Stimulated activated CD4-positive, alpha-beta T cell treated with anti-CD3 and anti-CD28 coated beads, Interleukin-1b, Interleukin-23, amount 100 ng/mL, for 1 hour (primary cell): ENCODE data around the gene PRELID2.
"Not testable (repeated sequence)": the region's sequence is repeated elsewhere in the genome, so short reads cannot be mapped to it uniquely, and the experiment has no call there.

Source experiments
- DNase-seq, 2 donors: peaks; one replicate each; pipeline ENCODE4 v3.0.0-alpha.2; 2020; ENCODE audit warnings: low read depth in 2 of 2

The PRELID2 gene

GRCh38 chr5:145840458-145841132 lies 5.5 kb upstream of the PRELID2 start:
- no peak for DNase-seq

- no peak for DNase-seq
Observed at GRCh38 chr5:145838276-145838675, 3.1 kb upstream of the PRELID2 start.

- not testable (repeated sequence) for DNase-seq
Observed at GRCh38 chr5:145836241-145836640, 1.1 kb upstream of the PRELID2 start.

DNA sequence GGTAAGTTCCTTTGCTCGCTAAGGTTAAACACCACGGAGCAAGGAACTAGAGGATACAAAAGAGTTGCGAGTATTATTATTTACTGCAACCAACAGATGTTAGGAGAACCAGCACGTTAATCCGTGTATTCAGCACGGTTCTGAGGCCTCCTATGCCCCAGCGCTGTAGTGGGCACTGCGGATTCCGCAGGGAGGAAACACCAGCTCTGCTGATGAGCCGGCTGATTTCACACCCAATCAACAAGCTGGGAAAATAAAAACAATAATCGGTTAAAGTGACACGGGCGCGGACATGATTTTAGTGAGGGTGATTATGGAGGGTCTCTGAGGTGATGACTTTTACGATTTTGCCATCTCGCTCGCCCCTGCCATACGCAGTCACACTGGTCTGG lies 702 bp upstream of the PRELID2 start:
- no peak for DNase-seq

DNA sequence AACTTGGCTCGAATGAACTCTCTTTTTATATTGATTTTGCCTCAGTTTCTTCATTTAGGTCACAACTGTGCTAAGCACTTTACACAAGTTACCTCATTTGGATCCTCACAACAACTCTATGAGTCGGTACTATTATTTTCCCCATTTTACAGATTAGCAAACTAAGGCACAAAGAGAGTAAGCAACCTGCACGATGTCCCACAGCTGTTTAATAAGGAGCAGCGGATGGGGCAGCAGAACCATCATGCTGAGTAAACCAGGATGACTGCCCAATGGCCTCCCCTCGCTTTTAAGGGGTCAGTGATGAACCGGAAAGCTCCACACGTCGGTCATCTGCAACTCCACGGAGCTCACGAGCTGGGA lies 607 bp downstream of the PRELID2 start:
- no peak for DNase-seq

DNA sequence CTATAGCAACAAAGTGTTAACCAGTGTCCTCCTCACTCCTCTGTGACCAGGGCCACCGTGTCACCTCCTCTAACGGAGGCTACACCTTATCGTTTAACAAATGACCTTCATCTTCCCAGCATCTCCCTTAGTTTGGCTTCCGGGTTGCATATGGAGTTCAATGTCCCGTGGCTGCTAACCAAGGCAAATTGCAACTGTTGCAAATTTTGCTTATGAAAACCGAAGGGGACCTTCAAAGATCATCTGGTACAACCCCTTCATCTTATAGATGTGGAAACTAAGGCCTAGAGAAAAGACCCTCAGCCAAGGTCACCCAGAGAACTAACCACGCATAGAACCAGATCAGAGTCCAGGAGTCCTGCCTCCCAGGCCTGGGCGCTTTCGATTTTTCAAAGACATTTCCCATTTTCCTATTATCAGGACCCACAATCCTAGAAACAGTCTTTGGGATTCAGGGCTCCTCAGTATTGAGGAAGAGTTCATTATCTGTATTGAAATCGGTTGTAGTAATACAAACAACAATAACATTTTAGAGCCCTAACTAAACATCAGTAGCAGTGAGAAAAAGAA lies 1.4 kb downstream of the PRELID2 start:
- DNase-seq = no peak

GRCh38 chr5:145830594-145830993 lies 4.5 kb downstream of the PRELID2 start:
- no peak for DNase-seq

DNA sequence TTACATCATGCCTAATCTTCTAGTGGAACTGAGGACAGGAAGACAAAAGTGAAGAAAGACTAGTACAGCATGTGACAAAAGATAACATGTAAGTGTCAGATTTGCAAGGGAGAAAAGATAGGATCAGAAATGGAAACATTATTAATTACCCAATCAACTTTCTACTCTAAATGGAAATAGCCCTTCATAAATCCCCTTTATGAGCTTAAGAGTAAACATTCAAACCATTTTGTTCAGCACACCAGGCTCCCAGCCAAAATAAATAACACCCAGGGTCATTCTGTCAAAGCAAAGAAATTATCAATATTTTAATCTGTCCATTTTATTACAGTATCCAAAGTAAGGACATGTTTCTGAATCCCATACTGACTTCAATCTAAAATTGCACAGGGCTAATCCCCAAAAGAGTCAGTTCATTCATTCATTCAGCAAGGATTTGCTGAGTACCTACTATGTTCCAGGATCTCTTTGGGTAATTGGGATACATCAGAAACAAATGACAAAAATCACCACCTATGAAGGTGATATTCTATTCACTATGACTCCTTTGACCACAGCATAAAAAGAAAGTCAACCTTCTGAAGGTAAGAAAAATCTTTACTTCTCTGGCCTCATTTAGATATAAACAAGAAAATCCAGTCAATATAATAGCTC lies 5.3 kb downstream of the PRELID2 start:
- DNase-seq = no peak

- DNase-seq = no peak
Observed at GRCh38 chr5:145826895-145827674, 8.1 kb downstream of the PRELID2 start.

DNA sequence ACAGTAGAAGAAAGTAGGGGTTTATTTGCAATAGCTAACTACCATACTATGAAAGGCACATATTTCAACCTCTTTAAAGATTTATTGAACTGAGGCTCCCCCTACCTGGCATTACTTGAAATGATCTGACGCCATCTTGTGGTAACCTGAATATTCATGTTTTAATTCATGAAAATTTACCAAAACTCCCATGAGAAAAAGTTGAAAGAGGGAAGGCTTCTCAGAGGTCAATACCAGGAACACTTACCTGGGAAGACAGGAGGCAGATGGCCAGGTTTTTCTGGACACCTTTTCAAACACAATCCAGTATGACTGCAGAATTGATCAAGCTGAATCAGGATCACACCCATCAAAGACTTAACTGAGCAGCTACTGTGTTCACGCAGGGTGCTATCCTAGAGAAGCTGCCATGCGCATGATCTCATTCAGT lies 9.4 kb downstream of the PRELID2 start:
- DNase-seq = no peak

DNA sequence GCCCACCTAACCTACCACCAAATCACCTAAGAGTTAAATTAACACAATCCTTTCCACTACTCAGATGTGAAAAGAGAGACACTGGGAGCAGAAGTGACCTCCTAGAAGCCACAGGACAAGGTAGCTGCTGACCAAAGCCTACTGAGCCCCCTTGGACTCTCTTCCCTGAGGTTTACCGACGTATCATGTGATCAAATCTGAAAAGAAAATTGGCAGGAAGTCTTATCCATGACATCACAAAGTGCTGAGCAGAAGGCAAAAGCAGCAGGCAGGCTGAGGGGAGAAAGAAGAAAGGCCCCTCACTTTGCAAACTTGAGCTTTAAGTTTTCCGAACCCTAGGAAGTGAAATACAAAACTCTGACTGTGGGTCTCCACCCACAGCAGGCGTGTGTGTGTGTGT lies 11.1 kb downstream of the PRELID2 start:
- no peak for DNase-seq

GRCh38 chr5:145818604-145819003 lies 16.5 kb downstream of the PRELID2 start:
- no peak for DNase-seq

DNA sequence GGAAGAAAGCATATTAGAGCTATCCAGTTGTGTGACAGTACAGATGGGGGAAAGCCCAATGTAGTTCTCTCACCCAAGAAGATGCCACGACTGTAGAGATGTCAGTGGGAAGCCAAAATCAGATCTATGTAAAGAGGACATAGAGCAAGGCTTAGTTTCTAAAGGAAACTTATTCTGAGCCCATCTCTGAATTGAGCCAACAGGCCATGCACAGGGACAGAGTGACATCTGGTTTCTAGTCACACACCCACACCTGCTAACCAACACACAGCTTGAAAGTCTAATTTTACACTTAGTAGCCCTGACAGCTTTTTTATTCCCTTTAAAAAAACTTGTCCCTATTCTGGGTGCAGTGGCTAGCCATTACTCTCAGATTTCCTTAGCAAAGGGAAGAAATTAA lies 22.3 kb downstream of the PRELID2 start:
- no peak for DNase-seq

- no peak for DNase-seq
Observed at GRCh38 chr5:145811834-145812625, 23.1 kb downstream of the PRELID2 start.

DNA sequence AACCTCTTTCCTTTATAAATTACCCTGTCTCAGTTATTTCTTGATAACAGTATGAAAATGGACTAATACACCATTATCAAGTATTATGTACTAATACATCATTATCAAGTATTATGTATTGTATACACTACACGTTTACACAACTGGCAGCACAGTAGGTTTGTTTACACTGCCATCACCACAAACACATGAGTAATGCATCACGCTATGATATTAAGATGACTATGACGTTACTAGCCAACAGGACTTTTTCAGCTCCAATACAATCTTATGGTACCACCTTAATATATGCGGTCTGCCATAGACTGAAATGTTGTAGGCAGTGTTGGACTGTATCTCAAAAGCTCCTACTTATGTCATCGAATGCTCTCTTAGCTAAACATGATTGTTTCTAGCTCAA lies 28.2 kb downstream of the PRELID2 start:
- no peak for DNase-seq

GRCh38 chr5:145805819-145806218 lies 29.3 kb downstream of the PRELID2 start:
- no peak for DNase-seq

DNA sequence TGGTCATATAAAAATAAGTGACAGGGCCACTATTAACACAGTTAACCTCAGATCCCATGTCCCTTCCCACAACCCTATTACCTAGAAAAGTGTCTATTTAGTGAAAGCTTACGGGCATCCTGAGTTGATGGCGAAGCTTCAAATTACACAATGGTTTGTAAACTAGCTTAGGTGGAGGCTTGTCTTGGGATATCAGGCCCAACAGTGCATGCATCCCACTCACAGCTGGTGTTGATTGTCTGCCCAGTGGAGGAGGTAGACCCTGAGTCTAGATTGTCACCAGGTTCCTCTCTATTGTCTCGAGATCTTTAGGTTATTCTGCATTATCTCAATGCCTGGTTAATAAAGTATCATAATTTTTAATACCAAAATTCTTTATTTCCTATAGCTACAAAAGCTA lies 30.4 kb downstream of the PRELID2 start:
- no peak for DNase-seq

DNA sequence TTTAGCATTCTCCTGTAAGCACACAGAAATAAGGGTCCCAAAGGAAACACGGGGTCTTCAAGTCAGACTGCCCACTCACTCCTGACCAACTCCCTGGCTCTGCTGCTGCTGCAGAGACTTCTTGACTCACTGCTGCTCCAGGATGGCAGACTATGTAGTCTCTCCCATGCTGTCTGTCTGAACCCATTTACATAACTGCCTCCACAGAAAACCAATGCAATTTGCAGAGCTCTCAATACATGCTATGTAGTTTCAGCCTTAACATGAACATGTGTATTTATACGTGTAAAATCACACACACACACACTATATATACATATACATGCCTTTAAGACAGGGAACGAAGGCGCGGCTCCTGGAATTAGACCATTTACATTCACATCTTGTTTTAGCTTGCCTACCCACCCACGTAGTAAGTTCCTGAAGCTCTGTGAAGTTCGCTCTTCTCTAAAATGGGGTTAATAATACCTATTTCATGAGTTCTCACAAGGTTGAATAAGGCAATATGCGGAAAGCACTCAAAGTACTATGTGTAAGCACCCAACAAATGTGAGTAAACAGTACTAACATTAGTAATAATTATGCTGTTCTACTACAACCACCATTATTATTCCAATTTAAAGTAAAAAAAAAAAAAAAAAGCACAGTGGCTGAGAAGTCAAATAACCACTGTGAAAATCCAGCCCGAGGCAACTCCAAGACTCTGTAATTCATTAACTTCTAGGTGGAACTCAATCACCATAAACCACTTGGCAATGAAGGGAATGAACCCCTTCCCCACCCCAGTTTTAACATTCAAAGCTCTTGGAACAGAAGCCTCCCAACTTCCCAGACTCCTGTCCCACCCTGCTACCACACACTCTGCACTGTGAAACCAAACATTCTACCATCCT lies 31.8 kb downstream of the PRELID2 start:
- DNase-seq = no peak

DNA sequence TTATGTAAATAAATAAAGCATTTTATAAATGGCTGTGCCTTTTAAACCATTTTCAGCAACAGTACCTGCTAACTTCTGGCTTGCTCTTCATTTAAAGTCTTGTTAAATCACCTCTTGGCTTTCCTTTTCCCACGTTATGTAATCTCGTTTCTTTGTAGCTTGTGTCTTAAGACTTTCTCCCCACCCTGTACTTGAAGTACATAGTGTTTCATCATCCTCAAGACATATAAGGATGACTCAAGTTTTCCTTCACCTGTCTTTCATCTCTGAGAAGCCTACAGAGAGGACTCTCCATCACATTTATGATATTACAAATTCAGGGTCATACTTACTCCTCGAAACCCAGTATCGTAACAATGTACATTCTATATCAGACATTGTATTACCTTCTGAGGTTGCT lies 33.9 kb downstream of the PRELID2 start:
- no peak for DNase-seq

DNA sequence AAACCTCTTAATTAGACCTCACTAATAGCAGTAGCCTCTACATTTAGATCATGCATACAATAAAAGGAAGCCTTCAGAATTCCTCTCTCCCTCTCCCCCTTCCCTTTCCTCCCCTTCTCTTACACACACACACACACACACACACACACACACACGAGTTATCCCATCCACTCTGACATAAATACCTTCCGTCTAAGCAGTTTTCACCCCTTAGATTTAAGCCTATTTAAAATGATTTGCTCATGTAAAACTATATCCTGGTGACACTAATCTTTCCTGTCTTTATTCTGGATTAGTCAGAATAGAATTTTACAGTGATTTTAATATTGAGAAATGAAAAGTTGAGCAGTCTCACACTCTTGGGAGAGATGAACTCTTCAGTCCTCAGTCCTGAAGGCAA lies 35.0 kb downstream of the PRELID2 start:
- no peak for DNase-seq

- DNase-seq = not testable (repeated sequence)
Observed at GRCh38 chr5:145798503-145798902, 36.6 kb downstream of the PRELID2 start.
